T-helper 1 cell treated with Interleukin-12 subunit alpha and Interleukin-12 subunit beta and Interleukin-4 antibody, amounts not matched to agents 30 ng/mL and 1 ng/mL, for 36 hours (primary cell): ENCODE data around the gene HOXC9. TPM values are rescaled to one million over a fixed set of nuclear protein-coding genes. Genes with fewer than 3 reads are reported as not detected.

Source experiments
- intact Hi-C: fragments of 100-400 bp; cut with micrococcal nuclease; formaldehyde crosslinking; loops from one replicate; pipeline ENCODE4 v1.15.1; 2024
- total RNA-seq: library from RNA; stranded (reverse); gene quantifications from 2 replicates; pipeline ENCODE4 v1.2.3, GENCODE V29; 2022

The HOXC9 gene
- not detected in 2 replicates for total RNA-seq

- intact Hi-C loops, result no loop called here
Measured at GRCh38 chr12:54000116-54001114, at the start of gene HOXC9. Gene HOXC9, plus strand, starts transcription at chr12:54000161. Its CDS starts 28 bp downstream, at chr12:54000189.

GRCh38 chr12:53950437-53950773, 49.6 kb upstream of the HOXC9 start:
- intact Hi-C loops, result loop anchor here (5.0 kb wide), 1 partner anchor 37 kb away; the partner anchor contains the start of gene HOXC10

- intact Hi-C loops, result loop anchor here (5.0 kb wide), 1 partner anchor 36 kb away; the partner anchor contains the start of gene HOXC10
Measured at GRCh38 chr12:53950789-53951576, 49.0 kb upstream of the HOXC9 start.

- intact Hi-C loops, result loop anchor here (5.0 kb wide), 1 partner anchor 36 kb away; the partner anchor contains the start of gene HOXC10
Measured at GRCh38 chr12:53951577-53952334, 48.2 kb upstream of the HOXC9 start.

DNA sequence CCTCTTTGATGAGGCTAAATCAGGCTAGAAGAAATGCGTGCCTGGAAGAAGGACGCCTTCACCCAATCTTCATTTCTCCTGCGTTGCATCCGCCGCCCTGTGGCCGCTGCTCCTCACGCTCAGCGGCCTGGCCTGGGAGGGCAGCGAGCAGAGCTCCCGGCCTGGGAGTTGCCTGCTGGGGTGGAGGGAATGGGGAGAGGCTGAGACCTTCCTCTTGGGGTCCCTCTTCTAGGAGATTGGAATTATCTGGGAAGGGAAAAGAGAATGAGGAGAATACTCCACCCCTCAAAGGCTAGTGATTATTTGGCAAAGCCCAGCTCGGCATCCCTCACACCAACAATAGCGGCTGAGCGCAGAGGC, 47.6 kb upstream of the HOXC9 start:
- intact Hi-C loops, result loop anchor here (5.0 kb wide), 1 partner anchor 35 kb away; the partner anchor contains the start of gene HOXC10

DNA sequence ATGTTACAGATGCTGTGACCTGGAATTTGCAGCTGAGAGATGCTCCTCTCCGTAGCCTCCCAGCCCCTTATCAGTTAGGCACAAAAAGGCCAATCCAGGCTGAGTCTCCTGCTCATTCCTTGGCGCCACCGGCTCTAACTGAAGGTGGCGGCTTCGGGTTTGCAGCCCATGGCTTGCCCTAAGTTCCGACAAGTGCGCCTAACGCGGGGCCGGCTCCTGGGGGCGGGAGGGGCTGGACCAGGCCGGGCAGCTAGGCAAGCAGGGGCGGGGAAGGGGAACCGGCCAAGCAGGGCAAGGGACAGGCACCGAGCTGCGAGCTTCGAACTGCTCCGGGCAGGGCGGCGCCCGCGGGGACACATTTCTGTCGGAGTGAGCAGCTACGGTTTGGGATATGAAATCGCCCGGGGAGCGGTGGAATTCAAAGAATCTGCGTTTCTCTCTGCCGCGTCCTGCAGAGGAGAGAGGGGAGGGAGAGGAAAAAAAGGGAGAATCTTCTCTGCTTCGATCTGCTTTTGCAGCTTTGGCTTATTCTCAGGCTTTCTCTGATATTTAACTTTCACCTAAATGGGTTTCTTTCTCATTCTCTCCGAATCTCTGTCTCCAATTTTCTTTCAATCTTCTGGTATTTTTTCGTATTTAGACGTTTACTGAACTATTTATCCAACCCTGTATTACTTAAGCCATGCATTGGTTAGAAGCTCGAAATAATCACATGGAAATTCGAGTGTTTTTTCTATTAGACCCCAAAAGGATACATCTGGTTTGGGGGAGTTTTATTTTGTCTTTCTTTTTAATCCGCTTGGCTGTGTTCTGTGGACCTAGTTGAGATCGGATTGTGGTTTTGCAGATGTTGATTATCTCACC, 46.9 kb upstream of the HOXC9 start:
- intact Hi-C loops, result loop anchor here (5.0 kb wide), 1 partner anchor 34 kb away; the partner anchor contains the start of gene HOXC10

GRCh38 chr12:53953831-53954693, 45.9 kb upstream of the HOXC9 start:
- intact Hi-C loops, result loop anchor here (2.0 to 5.0 kb wide), 2 partner anchors 23 to 33 kb away; partner anchors contain the start of gene HOXC10

GRCh38 chr12:53954694-53955035, 45.3 kb upstream of the HOXC9 start, which contains the start of gene HOXC12:
Gene HOXC12, plus strand, starts transcription at chr12:53954903. Its CDS starts 27 bp downstream, at chr12:53954930.
- intact Hi-C loops, result loop anchor here (2.0 to 5.0 kb wide), 2 partner anchors 24 to 33 kb away; partner anchors contain the start of gene HOXC10

GRCh38 chr12:53955036-53955775, 44.8 kb upstream of the HOXC9 start:
- intact Hi-C loops, result loop anchor here (2.0 kb wide), 1 partner anchor 24 kb away; no protein-coding TSS in a partner anchor

- intact Hi-C loops, result loop anchor here (2.0 kb wide), 1 partner anchor 25 kb away; no protein-coding TSS in a partner anchor
Measured at GRCh38 chr12:53955776-53956250, 44.1 kb upstream of the HOXC9 start.

DNA sequence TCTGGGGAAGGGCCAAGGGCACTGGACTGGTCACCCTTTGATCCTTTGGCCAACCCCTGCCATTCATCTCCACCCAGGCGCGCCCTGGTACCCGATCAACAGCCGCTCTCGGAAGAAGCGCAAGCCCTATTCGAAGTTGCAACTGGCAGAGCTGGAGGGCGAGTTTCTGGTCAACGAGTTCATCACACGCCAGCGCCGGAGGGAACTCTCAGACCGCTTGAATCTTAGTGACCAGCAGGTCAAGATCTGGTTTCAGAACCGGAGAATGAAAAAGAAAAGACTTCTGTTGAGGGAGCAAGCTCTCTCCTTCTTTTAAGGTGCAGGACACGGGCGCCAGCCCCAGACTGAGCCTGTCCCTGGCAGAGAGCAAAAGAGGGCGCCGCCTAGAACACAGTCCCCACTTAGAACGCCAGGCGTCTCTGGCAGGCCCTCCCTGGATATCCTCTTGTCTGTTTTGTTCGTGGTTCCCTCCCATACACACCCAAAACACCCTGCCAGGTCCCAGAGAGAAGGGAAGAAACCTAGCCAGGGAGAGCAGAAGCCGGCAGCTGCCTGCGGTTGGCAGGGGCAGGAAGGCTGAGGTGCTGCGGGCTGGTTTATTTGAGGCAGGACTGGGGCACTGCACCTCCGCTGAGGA, 43.6 kb upstream of the HOXC9 start:
- intact Hi-C loops, result no loop called here

DNA sequence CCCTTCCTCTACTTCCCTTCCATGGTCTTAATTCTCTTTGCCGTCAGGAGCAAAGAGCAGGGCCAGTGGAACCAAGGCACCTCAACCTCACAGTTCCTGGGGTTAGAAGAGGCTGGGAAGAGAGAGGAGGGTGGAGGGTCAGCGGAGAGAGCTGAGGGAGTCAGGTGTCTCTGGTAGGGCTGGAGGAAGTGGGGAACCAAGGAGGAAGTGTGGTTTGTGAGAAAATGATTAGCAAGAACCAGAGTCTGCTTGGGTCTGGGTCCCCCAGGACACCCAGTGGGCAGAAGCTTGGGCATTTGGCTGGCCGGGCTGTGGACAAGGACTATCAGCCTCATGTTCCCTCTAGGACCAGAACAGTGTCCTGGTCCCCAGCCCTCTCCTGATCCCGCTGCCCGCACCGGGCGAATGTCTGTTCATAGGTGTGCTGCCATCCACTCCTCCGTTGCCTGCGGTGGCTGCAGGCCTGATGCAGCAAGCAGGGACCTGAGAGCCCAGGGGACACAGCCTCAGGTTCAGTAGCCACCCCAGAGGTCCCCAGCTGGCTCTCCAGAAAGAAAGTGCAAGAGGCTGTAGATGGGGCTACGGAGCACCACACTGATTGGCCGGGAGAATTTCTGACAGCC, 42.9 kb upstream of the HOXC9 start:
- intact Hi-C loops, result no loop called here

DNA sequence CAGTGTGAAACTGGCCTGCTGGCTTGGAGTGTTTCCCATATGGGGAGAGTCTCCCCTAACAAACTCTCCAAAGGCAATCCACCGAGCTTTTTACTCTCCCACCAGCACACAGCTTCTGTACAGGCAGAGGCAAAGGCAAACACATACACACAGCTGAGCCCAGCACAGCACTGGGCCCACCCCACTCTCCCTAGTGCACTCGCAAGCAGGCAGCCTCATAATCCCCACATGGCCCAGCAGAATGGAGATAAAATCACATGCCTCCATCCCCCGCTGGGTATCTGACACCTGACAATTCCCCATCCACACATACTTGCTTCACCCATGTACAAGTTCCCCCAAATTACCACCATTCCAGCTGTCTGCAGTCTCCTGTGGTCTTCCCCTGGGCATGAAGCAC, 41.8 kb upstream of the HOXC9 start:
- intact Hi-C loops, result no loop called here

GRCh38 chr12:53959314-53959713, 40.6 kb upstream of the HOXC9 start:
- intact Hi-C loops, result no loop called here

- intact Hi-C loops, result loop anchor here (5.0 kb wide), 2 partner anchors 37 to 92 kb away; partner anchors contain the start of gene HOXC4
Measured at GRCh38 chr12:53960187-53961024, 39.6 kb upstream of the HOXC9 start.
